Measurements from ENCODE around the gene ASTN2.

Gene ASTN2

DNA sequence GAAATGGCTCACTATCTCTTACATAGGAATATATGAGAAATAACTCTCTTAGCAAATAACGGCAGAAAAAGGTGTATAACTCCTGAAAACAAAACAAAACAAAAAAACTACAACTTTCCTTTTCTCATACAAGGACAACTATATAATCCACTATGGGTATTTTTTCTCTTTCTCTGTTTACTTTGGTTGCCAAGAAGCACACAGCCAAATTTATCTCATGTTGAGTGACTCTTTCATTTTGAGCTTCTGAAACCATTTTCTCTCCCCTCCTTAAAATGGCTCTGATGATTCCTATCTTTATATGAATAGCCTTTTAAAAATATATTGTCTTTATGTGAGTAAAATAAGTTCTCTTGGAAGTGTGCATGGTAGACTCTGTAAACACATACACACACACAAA lies 599.0 kb downstream of the ASTN2 start:
- DNase-seq (ENCODE audit: low read depth in 2 of 2): no peak

- no peak for DNase-seq (ENCODE audit: low read depth in 2 of 2)
Measured at GRCh38 chr9:116813031-116813300, 601.9 kb downstream of the ASTN2 start.

DNA sequence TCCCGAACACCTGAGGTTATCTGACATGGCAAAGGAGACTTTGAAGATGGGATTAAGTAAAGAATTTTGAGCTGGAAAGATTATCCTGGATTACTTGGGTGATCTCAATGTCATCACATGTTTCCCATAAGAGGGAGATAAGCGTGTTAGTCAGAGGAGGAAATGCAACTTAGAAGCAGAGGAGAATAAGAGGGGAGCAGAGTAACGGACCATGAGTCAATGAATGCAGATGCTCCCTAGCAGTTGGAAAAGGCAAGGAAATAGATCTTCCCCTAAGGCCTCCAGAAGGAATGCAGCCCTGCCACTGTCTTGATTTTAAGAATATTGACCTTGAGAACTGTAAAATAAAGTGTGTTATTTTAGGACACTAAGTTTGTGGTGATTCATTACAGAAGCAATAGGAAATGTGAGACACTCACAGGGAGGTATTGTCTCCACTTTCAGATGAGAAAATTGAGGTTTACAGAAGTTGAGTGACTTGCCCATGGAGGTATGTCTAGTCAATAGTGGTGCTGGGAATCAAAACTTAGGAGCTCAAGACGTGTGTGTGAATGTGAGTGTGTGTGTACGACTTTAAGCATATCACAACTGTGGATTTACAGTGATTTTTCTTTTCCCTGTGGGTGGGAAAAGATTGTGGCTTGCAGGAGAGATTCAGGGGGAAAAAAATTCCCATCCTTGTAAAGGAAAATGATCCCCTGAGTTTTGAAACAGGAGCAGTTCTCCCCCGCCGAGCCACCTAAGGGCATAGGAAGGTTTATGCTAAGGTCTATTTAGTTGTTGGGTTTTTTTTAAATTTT lies 602.4 kb downstream of the ASTN2 start:
- DNase-seq (ENCODE audit: low read depth in 2 of 2): no peak

GRCh38 chr9:116809656-116810055 lies 605.2 kb downstream of the ASTN2 start:
- DNase-seq (ENCODE audit: low read depth in 2 of 2): no peak

GRCh38 chr9:116806075-116806474 lies 608.8 kb downstream of the ASTN2 start:
- DNase-seq (ENCODE audit: low read depth in 2 of 2): no peak

GRCh38 chr9:116800885-116801284 lies 614.0 kb downstream of the ASTN2 start:
- DNase-seq (ENCODE audit: low read depth in 2 of 2): no peak

DNA sequence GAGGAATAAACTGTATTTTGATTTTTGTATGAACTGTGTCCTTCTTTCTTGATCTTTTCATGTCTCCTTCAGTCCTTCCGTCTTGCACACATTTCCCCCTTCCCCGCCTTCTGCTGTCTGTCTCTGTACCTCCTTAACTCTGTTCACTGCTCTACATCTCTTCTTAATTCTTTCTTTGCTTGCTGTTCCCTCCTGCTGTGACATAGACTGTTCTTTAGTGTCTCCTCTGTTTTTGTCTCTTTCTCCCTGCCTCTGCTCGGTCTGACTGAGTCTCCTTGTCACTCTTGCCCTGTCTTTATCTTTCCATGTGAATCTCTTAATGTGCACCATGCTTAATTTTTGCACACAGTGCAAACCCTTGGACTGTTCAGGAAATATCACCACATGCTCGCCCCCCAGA lies 614.8 kb downstream of the ASTN2 start:
- DNase-seq (ENCODE audit: low read depth in 2 of 2): no peak

GRCh38 chr9:116798521-116798920 lies 616.3 kb downstream of the ASTN2 start:
- no peak for DNase-seq (ENCODE audit: low read depth in 2 of 2)

- DNase-seq (ENCODE audit: low read depth in 2 of 2): no peak
Measured at GRCh38 chr9:116797276-116797675, 617.6 kb downstream of the ASTN2 start.

DNA sequence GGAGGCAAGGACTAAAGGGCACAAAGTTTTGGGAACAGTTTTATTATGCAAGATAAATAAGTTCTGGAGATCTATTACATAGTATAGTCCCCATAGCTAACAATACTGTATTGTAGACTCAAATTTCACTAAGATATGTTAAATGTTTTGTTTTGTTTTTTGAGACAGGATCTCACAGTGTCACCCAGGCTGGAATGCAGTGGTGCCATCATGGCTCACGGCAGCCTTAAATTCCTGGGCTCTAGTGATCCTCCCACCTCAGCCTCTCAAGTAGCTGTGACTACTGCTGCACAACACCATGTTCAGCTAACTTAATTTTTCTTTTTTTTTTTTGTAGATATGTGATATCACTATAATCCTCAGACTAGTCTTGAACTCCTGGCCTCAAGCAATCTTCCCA lies 618.2 kb downstream of the ASTN2 start:
- no peak for DNase-seq (ENCODE audit: low read depth in 2 of 2)

DNA sequence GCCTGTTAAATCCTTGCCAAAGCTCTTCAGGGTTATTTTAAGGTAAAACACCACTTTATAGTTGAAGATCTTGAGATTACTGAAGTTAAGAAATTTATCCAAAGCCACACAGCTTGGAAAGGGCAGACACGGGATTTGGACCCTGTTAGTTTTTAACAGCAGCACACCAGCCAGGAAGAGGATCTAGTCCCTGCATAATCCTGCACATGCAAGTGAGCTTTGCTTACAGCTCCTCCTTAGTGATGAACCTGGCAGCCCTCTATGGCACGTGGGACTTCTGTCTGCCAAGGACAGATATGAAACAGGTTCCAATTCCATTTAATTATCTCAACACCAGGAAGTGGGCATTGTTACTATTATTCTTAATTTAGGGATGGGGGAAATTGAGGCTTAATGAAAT lies 619.0 kb downstream of the ASTN2 start:
- DNase-seq (ENCODE audit: low read depth in 2 of 2): no peak

- no peak for DNase-seq (ENCODE audit: low read depth in 2 of 2)
Measured at GRCh38 chr9:116792271-116792670, 622.6 kb downstream of the ASTN2 start.

- DNase-seq (ENCODE audit: low read depth in 2 of 2): no peak
Measured at GRCh38 chr9:116791326-116791725, 623.5 kb downstream of the ASTN2 start.

DNA sequence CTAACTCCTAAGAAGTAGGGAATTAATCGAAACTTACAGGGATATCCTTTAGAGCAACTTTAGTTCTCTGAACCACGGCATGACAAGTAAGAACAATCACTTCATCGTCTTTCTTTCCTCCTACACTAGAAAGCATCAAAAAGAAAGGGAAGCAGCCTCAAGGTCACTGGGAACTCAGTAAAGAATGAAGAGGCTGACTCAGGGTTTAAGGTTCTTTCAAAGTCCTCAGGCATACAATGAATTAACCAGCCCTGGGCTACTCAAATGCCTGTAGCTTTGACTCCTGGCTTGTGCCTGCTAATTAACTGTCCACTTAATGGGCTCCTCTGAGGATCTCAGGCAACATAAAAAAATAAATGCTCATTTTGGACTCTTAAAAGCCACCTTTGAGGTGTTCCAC lies 625.8 kb downstream of the ASTN2 start:
- no peak for DNase-seq (ENCODE audit: low read depth in 2 of 2)

GRCh38 chr9:116786737-116787136 lies 628.1 kb downstream of the ASTN2 start:
- no peak for DNase-seq (ENCODE audit: low read depth in 2 of 2)

DNA sequence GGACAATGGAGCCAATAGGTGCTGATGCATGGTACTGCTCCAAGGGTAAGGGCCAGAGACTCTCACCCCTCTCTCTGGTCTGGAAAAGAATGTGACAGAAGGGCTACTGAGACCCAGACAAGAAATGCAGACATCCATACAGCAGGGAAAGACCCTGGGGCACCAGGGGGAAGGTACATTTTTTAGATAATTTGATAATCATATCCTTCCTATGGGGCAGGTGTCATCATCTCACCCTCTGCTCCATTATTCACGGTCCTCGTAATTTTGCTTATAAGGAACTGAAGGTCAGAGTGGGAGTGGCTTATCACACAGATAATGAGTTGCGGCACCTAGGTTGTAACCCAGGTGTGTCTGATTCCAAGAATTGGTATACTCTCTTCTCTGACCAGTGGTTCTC lies 637.7 kb downstream of the ASTN2 start:
- DNase-seq (ENCODE audit: low read depth in 2 of 2): no peak

- DNase-seq (ENCODE audit: low read depth in 2 of 2): no peak
Measured at GRCh38 chr9:116774421-116775180, 640.3 kb downstream of the ASTN2 start.

GRCh38 chr9:116767219-116767618 lies 647.6 kb downstream of the ASTN2 start:
- no peak for DNase-seq (ENCODE audit: low read depth in 2 of 2)

GRCh38 chr9:116765011-116765410 lies 649.8 kb downstream of the ASTN2 start:
- no peak for DNase-seq (ENCODE audit: low read depth in 2 of 2)

GRCh38 chr9:116763770-116764169 lies 651.1 kb downstream of the ASTN2 start:
- no peak for DNase-seq (ENCODE audit: low read depth in 2 of 2)

GRCh38 chr9:116760636-116761035 lies 654.2 kb downstream of the ASTN2 start:
- DNase-seq (ENCODE audit: low read depth in 2 of 2): no peak

DNA sequence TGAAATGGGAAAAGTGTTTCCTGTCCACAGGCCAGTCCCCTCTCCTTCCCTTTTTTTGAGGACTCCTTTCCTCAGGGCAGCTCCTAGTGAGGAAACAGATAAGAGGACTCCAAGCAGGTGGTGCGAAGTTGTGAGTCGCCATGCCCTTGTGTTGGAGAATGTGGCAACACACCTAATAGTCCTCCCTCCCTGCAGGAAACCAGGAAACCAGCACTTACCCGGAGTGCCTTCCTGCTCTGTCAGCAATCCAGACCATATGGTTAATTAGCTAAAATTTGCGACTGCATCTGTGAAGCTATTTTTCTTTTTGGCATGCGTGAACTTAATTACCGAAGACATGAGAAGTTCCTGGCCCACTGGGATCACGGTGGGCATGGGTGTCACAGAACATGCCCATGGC lies 657.8 kb downstream of the ASTN2 start:
- no peak for DNase-seq (ENCODE audit: low read depth in 2 of 2)

GRCh38 chr9:116753389-116753788 lies 661.5 kb downstream of the ASTN2 start:
- DNase-seq (ENCODE audit: low read depth in 2 of 2): no peak

DNA sequence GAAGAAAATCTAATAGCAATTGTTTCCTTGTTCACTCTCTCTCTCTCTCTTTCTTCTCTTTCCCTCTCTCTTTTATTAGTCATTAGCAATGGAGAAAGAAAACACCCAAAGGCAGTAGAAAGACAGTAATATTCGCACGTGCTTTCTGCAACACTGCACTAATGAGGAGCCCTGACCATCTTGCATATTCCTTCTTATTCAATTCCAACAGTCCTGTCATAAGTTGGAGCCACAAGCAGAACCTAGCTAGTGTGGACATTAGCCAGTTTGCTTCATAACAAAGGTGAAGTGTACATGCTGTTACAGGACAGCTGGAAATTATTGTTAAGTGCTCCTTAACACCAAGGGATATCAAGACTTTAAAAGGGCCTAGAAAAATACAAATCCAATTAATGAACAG lies 664.3 kb downstream of the ASTN2 start:
- DNase-seq (ENCODE audit: low read depth in 2 of 2): no peak

Data from stimulated activated CD8-positive, alpha-beta memory T cell treated with anti-CD3 and anti-CD28 coated beads, Interleukin-2, amount 100 ng/mL, for 48 hours (primary cell).